HepG2 (cell line): ENCODE measurements around the gene COL8A1. TPM values are rescaled to one million over a fixed set of nuclear protein-coding genes. Genes with fewer than 3 reads are reported as not detected.

Experiments used
- GLI4 ChIP-seq: sonication (generic); formaldehyde crosslinking; IDR thresholded peaks from 2 replicates; pipeline ENCODE4 v1.5.1; 2020; ENCODE audit warnings: missing genetic modification reagents, mild to moderate bottlenecking, moderate library complexity, borderline replicate concordance
- GZF1 ChIP-seq: sonication (generic); formaldehyde crosslinking; IDR thresholded peaks from 2 replicates; pipeline ENCODE4 v1.5.1; 2020; ENCODE audit warnings: mild to moderate bottlenecking, missing genetic modification reagents
- MBNL3 ChIP-seq: fragments of 250-450 bp; sonication (Bioruptor Pico); conservative IDR thresholded peaks from 2 replicates; pipeline ENCODE4 v1.8.0; 2022; ENCODE audit warnings: mild to moderate bottlenecking, inconsistent platforms
- MEF2D ChIP-seq: sonication (generic); formaldehyde crosslinking; IDR thresholded peaks from 2 replicates; pipeline ENCODE4 v1.5.1; 2020; ENCODE audit warnings: mild to moderate bottlenecking, missing genetic modification reagents
- MYC ChIP-seq: sonication (generic); formaldehyde crosslinking; IDR thresholded peaks from 2 replicates; pipeline ENCODE4 v1.9.0; 2021; ENCODE audit warnings: missing genetic modification reagents, borderline replicate concordance
- NBN ChIP-seq: fragments of 450-650 bp; conservative IDR thresholded peaks from 2 replicates; pipeline ENCODE4 v1.6.1; 2017
- PBX3 ChIP-seq: sonication (generic); formaldehyde crosslinking; IDR thresholded peaks from 2 replicates; pipeline ENCODE4 v1.8.1; 2023; ENCODE audit warnings: missing genetic modification reagents, inconsistent platforms, borderline replicate concordance
- POGZ ChIP-seq: sonication (generic); formaldehyde crosslinking; IDR thresholded peaks from 2 replicates; pipeline ENCODE4 v1.4.0; 2020; ENCODE audit warnings: mild to moderate bottlenecking, missing genetic modification reagents
- ZEB1 ChIP-seq: IDR thresholded peaks from 2 replicates; pipeline ENCODE4 v1.6.1; 2012; ENCODE audit warnings: mild to moderate bottlenecking, low read depth, inconsistent platforms; ENCODE audit not compliant: insufficient replicate concordance
- ZNF609 ChIP-seq: sonication (generic); formaldehyde crosslinking; IDR thresholded peaks from 2 replicates; pipeline ENCODE4 v1.4.0; 2020; ENCODE audit warnings: mild to moderate bottlenecking, missing genetic modification reagents, borderline replicate concordance
- polyA plus RNA-seq, 8 experiments: library from polyadenylated mRNA; depleted of rRNA in 3 of 8; stranded (reverse) in 7 of 8; unstranded in 1 of 8; fragments of >200 nt; fragmentation: Illumina TruSeq in 4 of 8; extraction: Trizol in 4 of 8; gene quantifications; 2 replicates each; pipeline versions ENCODE4 v1.2.1 to v1.2.3, GENCODE V29; 2011 to 2016; ENCODE audit warnings: low read depth in 4 of 8, missing spikeins in 1 of 8, mixed read lengths in 1 of 8; ENCODE audit not compliant: insufficient read depth in 1 of 8
- total RNA-seq, 5 experiments: library from RNA; depleted of rRNA; stranded (reverse); fragments of >200 nt; fragmentation: Illumina TruSeq; extraction: Trizol; gene quantifications; 2 replicates each; pipeline ENCODE4 v1.2.3, GENCODE V29; 2016; ENCODE audit warnings: low read depth in 1 of 5

Gene COL8A1
- total and polyA plus RNA-seq, 2 of the 13 experiments (the other 11 are each of a cell fraction or from before 2014, with no cell fraction given): not detected

GRCh38 chr3:99761415-99762165, 123.2 kb downstream of the COL8A1 start (continued):
- TF ChIP-seq PBX3 (CRISPR knock-in tag) (no peak), ZNF609 (CRISPR knock-in tag) (no peak), POGZ (CRISPR knock-in tag) (no peak), ZEB1 (no peak), NBN (no peak), MYC (CRISPR knock-in tag) (no peak), MEF2D (CRISPR knock-in tag) (no peak), GLI4 (CRISPR knock-in tag) (no peak), MBNL3 (CRISPR knock-in tag) (no peak), GZF1 (CRISPR knock-in tag) (no peak)
